Measurements from ENCODE around the gene BABAM2.

BABAM2 gene

GRCh38 chr2:28030600-28030999, 140.1 kb downstream of the BABAM2 start:
- Histone ChIP-seq H3K36me3 (ENCODE audit: insufficient read depth, low read length) (peaks cover 3% of the 10 kb centered on the region; the same call in 1 of the 2 replicates), H3K4me3 (ENCODE audit: low read length) (no peak overlapping the region), H3K4me1 (ENCODE audit: insufficient read depth, low read length) (peaks cover 3% of the 10 kb centered on the region; the same call in 1 of the 2 replicates), H3K27ac (ENCODE audit: low read depth, low read length) (no peak overlapping the region), H3K9me3 (ENCODE audit: insufficient read depth, low read depth, low read length) (no peaks in the 10 kb centered on the region), H3K27me3 (ENCODE audit: insufficient read depth, low read length) (no peaks in the 10 kb centered on the region), H3K9ac (ENCODE audit: low read depth, low read length) (no peak overlapping the region)
- 97% methylated on average over 2 of the region's 2 CpGs for WGBS

GRCh38 chr2:28032816-28033215, 142.3 kb downstream of the BABAM2 start:
- H3K36me3 ChIP-seq (ENCODE audit: insufficient read depth, low read length): no peaks in the 10 kb centered on the region
- no peak overlapping the region for H3K4me3 ChIP-seq (ENCODE audit: low read length)
- 95% methylated on average over 2 of the region's 4 CpGs for WGBS

GRCh38 chr2:28034696-28035095, 144.2 kb downstream of the BABAM2 start:
- H3K4me3 ChIP-seq (ENCODE audit: low read length): no peak overlapping the region
- 95% methylated on average over 6 of the region's 6 CpGs for WGBS
- H3K4me1 ChIP-seq (ENCODE audit: insufficient read depth, low read length): peaks cover 9% of the 10 kb centered on the region; the same call in 1 of the 2 replicates
- no peaks in the 10 kb centered on the region for H3K27me3 ChIP-seq (ENCODE audit: insufficient read depth, low read length)
- H3K27ac ChIP-seq (ENCODE audit: low read depth, low read length): no peak overlapping the region
- no peaks in the 10 kb centered on the region for H3K36me3 ChIP-seq (ENCODE audit: insufficient read depth, low read length)
- H3K9me3 ChIP-seq (ENCODE audit: insufficient read depth, low read depth, low read length): no peaks in the 10 kb centered on the region
- no peak overlapping the region for H3K9ac ChIP-seq (ENCODE audit: low read depth, low read length)

More at GRCh38 chr2:28032816-28033215, 142.3 kb downstream of the BABAM2 start:
- Histone ChIP-seq H3K27me3 (ENCODE audit: insufficient read depth, low read length) (no peaks in the 10 kb centered on the region), H3K4me1 (ENCODE audit: insufficient read depth, low read length) (peaks cover 9% of the 10 kb centered on the region; the same call in 1 of the 2 replicates), H3K27ac (ENCODE audit: low read depth, low read length) (no peak overlapping the region), H3K9ac (ENCODE audit: low read depth, low read length) (no peak overlapping the region), H3K9me3 (ENCODE audit: insufficient read depth, low read depth, low read length) (no peaks in the 10 kb centered on the region)

- Histone ChIP-seq H3K36me3 (ENCODE audit: insufficient read depth, low read length) (no peaks in the 10 kb centered on the region), H3K4me1 (ENCODE audit: insufficient read depth, low read length) (peaks cover 9% of the 10 kb centered on the region; the same call in 1 of the 2 replicates), H3K27me3 (ENCODE audit: insufficient read depth, low read length) (no peaks in the 10 kb centered on the region), H3K4me3 (ENCODE audit: low read length) (no peak overlapping the region), H3K27ac (ENCODE audit: low read depth, low read length) (no peak overlapping the region), H3K9me3 (ENCODE audit: insufficient read depth, low read depth, low read length) (no peaks in the 10 kb centered on the region), H3K9ac (ENCODE audit: low read depth, low read length) (no peak overlapping the region)
- WGBS: 98% methylated on average over 3 of the region's 3 CpGs
Measured at GRCh38 chr2:28035163-28035690, 144.7 kb downstream of the BABAM2 start.

- H3K27me3 ChIP-seq (ENCODE audit: insufficient read depth, low read length): no peaks in the 10 kb centered on the region
- H3K9ac ChIP-seq (ENCODE audit: low read depth, low read length): no peak overlapping the region
- H3K4me1 ChIP-seq (ENCODE audit: insufficient read depth, low read length): peaks cover 9% of the 10 kb centered on the region; the same call in 1 of the 2 replicates
- WGBS: 96% methylated on average over 4 of the region's 4 CpGs
- H3K4me3 ChIP-seq (ENCODE audit: low read length): no peak overlapping the region
- no peaks in the 10 kb centered on the region for H3K36me3 ChIP-seq (ENCODE audit: insufficient read depth, low read length)
- H3K9me3 ChIP-seq (ENCODE audit: insufficient read depth, low read depth, low read length): no peaks in the 10 kb centered on the region
- no peak overlapping the region for H3K27ac ChIP-seq (ENCODE audit: low read depth, low read length)
Measured at GRCh38 chr2:28035816-28036215, 145.3 kb downstream of the BABAM2 start.

- WGBS: 89% methylated on average over 1 of the region's 1 CpG
- no peak overlapping the region for H3K4me3 ChIP-seq (ENCODE audit: low read length)
- H3K9ac ChIP-seq (ENCODE audit: low read depth, low read length): no peak overlapping the region
- no peak overlapping the region for H3K27ac ChIP-seq (ENCODE audit: low read depth, low read length)
- H3K27me3 ChIP-seq (ENCODE audit: insufficient read depth, low read length): no peaks in the 10 kb centered on the region
- H3K9me3 ChIP-seq (ENCODE audit: insufficient read depth, low read depth, low read length): no peaks in the 10 kb centered on the region
- H3K36me3 ChIP-seq (ENCODE audit: insufficient read depth, low read length): no peaks in the 10 kb centered on the region
- peaks cover 9% of the 10 kb centered on the region; the same call in 1 of the 2 replicates for H3K4me1 ChIP-seq (ENCODE audit: insufficient read depth, low read length)
Measured at GRCh38 chr2:28036307-28036706, 145.8 kb downstream of the BABAM2 start.

GRCh38 chr2:28038722-28039121, 148.2 kb downstream of the BABAM2 start:
- Histone ChIP-seq H3K27ac (ENCODE audit: low read depth, low read length) (no peak overlapping the region), H3K4me1 (ENCODE audit: insufficient read depth, low read length) (peaks cover 9% of the 10 kb centered on the region; the same call in 1 of the 2 replicates), H3K36me3 (ENCODE audit: insufficient read depth, low read length) (no peaks in the 10 kb centered on the region), H3K27me3 (ENCODE audit: insufficient read depth, low read length) (no peaks in the 10 kb centered on the region), H3K4me3 (ENCODE audit: low read length) (no peak overlapping the region), H3K9me3 (ENCODE audit: insufficient read depth, low read depth, low read length) (no peaks in the 10 kb centered on the region), H3K9ac (ENCODE audit: low read depth, low read length) (no peak overlapping the region)
- WGBS: 100% methylated on average over 1 of the region's 1 CpG

GRCh38 chr2:28045676-28046351, 155.3 kb downstream of the BABAM2 start:
- 94% methylated on average over 5 of the region's 8 CpGs for WGBS
- H3K27me3 ChIP-seq (ENCODE audit: insufficient read depth, low read length): no peaks in the 10 kb centered on the region
- no peaks in the 10 kb centered on the region for H3K9me3 ChIP-seq (ENCODE audit: insufficient read depth, low read depth, low read length)
- H3K9ac ChIP-seq (ENCODE audit: low read depth, low read length): no peak overlapping the region
- no peaks in the 10 kb centered on the region for H3K36me3 ChIP-seq (ENCODE audit: insufficient read depth, low read length)
- H3K27ac ChIP-seq (ENCODE audit: low read depth, low read length): no peak overlapping the region
- H3K4me1 ChIP-seq (ENCODE audit: insufficient read depth, low read length): no peaks in the 10 kb centered on the region
- H3K4me3 ChIP-seq (ENCODE audit: low read length): no peak overlapping the region

GRCh38 chr2:28046921-28047320, 156.4 kb downstream of the BABAM2 start:
- Histone ChIP-seq H3K9me3 (ENCODE audit: insufficient read depth, low read depth, low read length) (no peaks in the 10 kb centered on the region), H3K4me1 (ENCODE audit: insufficient read depth, low read length) (no peaks in the 10 kb centered on the region), H3K27ac (ENCODE audit: low read depth, low read length) (no peak overlapping the region), H3K9ac (ENCODE audit: low read depth, low read length) (no peak overlapping the region), H3K27me3 (ENCODE audit: insufficient read depth, low read length) (no peaks in the 10 kb centered on the region), H3K4me3 (ENCODE audit: low read length) (no peak overlapping the region), H3K36me3 (ENCODE audit: insufficient read depth, low read length) (no peaks in the 10 kb centered on the region)
- 69% methylated on average over 2 of the region's 2 CpGs for WGBS

GRCh38 chr2:28047681-28048080, 157.2 kb downstream of the BABAM2 start:
- Histone ChIP-seq H3K4me3 (ENCODE audit: low read length) (no peak overlapping the region), H3K27ac (ENCODE audit: low read depth, low read length) (no peak overlapping the region), H3K27me3 (ENCODE audit: insufficient read depth, low read length) (no peaks in the 10 kb centered on the region), H3K36me3 (ENCODE audit: insufficient read depth, low read length) (no peaks in the 10 kb centered on the region), H3K9me3 (ENCODE audit: insufficient read depth, low read depth, low read length) (no peaks in the 10 kb centered on the region), H3K9ac (ENCODE audit: low read depth, low read length) (no peak overlapping the region), H3K4me1 (ENCODE audit: insufficient read depth, low read length) (no peaks in the 10 kb centered on the region)

- Histone ChIP-seq H3K27ac (ENCODE audit: low read depth, low read length) (no peak overlapping the region), H3K9me3 (ENCODE audit: insufficient read depth, low read depth, low read length) (no peaks in the 10 kb centered on the region), H3K4me3 (ENCODE audit: low read length) (no peak overlapping the region), H3K4me1 (ENCODE audit: insufficient read depth, low read length) (no peaks in the 10 kb centered on the region), H3K27me3 (ENCODE audit: insufficient read depth, low read length) (no peaks in the 10 kb centered on the region), H3K9ac (ENCODE audit: low read depth, low read length) (no peak overlapping the region), H3K36me3 (ENCODE audit: insufficient read depth, low read length) (no peaks in the 10 kb centered on the region)
- WGBS: 91% methylated on average over 2 of the region's 3 CpGs
Measured at GRCh38 chr2:28048341-28048740, 157.8 kb downstream of the BABAM2 start.
